ENCODE measurements around the gene CYP4Z1. TPM values are rescaled to one million over a fixed set of nuclear protein-coding genes. Genes with fewer than 3 reads are reported as not detected.
A peak's percentile ranks its signal among the peaks of the same experiment; 100 is the strongest.
"Not testable (repeated sequence)": the region's sequence is repeated elsewhere in the genome, so short reads cannot be mapped to it uniquely, and the experiment has no call there.

CYP4Z1 gene
- total RNA-seq, 4 donors from 2014 or later: 1.1 to 1.6 (median 1.2) TPM; not detected in 1

- TF ChIP-seq EP300 (IDR thresholded peaks at IDR 0.05) (no peak), POLR2AphosphoS5 (IDR thresholded peaks at IDR 0.05) (no peak), POLR2A (IDR thresholded peaks at IDR 0.05) (no peak), CTCF (IDR thresholded peaks at IDR 0.05) (no peak)
- Histone ChIP-seq H3K4me3 (no peak overlapping the region), H3K4me1 (peaks cover 0 to 7% (median 0%) of the 10 kb centered on the region in 3 donors), H3K36me3 (no peaks in the 10 kb centered on the region), H3K27me3 (peaks cover 19% of the 10 kb centered on the region), H3K9me3 (no peaks in the 10 kb centered on the region), H3K27ac (peak overlapping the region in 2 of 4 donors; percentile 17 to 51)
- ATAC-seq: peak; percentile 55
- WGBS, 2 donors (ENCODE audit: low coverage in 1 of 2): 20 to 41% methylated on average over 1 to 2 of the region's 3 CpGs
Observed at GRCh38 chr1:47030170-47030805, 36.7 kb upstream of the CYP4Z1 start.

- peaks cover 19% of the 10 kb centered on the region for H3K27me3 ChIP-seq
- no peaks in the 10 kb centered on the region for H3K9me3 ChIP-seq
- H3K27ac ChIP-seq: peak overlapping the region in 1 of 4 donors; percentile 51
- H3K4me1 ChIP-seq: peaks cover 0 to 7% (median 0%) of the 10 kb centered on the region in 3 donors
- WGBS, 2 donors (ENCODE audit: low coverage in 1 of 2): 29 to 46% methylated on average over 2 to 3 of the region's 3 CpGs
- H3K4me3 ChIP-seq: no peak overlapping the region
- TF ChIP-seq CTCF (IDR thresholded peaks at IDR 0.05) (no peak), POLR2AphosphoS5 (IDR thresholded peaks at IDR 0.05) (no peak), EP300 (IDR thresholded peaks at IDR 0.05) (no peak), POLR2A (IDR thresholded peaks at IDR 0.05) (no peak)
- no peaks in the 10 kb centered on the region for H3K36me3 ChIP-seq
- ATAC-seq: no peak
Observed at GRCh38 chr1:47031059-47031458, 36.0 kb upstream of the CYP4Z1 start.

GRCh38 chr1:47031585-47031984, 35.4 kb upstream of the CYP4Z1 start:
- WGBS, 2 donors (ENCODE audit: low coverage in 1 of 2): 23 to 55% methylated on average over 2 to 3 of the region's 3 CpGs
- no peak overlapping the region for H3K27ac ChIP-seq
- no peak for ATAC-seq

GRCh38 chr1:47036764-47037163, 30.3 kb upstream of the CYP4Z1 start:
- no peak overlapping the region for H3K4me3 ChIP-seq
- no peak for ATAC-seq
- no peaks in the 10 kb centered on the region for H3K36me3 ChIP-seq
- no peak for TF ChIP-seq POLR2A (IDR thresholded peaks at IDR 0.05)
- no peak for TF ChIP-seq CTCF (IDR thresholded peaks at IDR 0.05)
- TF ChIP-seq POLR2AphosphoS5 (IDR thresholded peaks at IDR 0.05): no peak
- no peak for TF ChIP-seq EP300 (IDR thresholded peaks at IDR 0.05)
- H3K27ac ChIP-seq: no peak overlapping the region
- no peaks in the 10 kb centered on the region for H3K4me1 ChIP-seq
- 85 to 90% methylated on average over 1 of the region's 1 CpG for WGBS, 2 donors (ENCODE audit: low coverage in 1 of 2)
- H3K27me3 ChIP-seq: no peaks in the 10 kb centered on the region
- H3K9me3 ChIP-seq: no peaks in the 10 kb centered on the region

More at GRCh38 chr1:47031585-47031984, 35.4 kb upstream of the CYP4Z1 start:
- no peak for TF ChIP-seq POLR2A (IDR thresholded peaks at IDR 0.05)
- no peak for TF ChIP-seq EP300 (IDR thresholded peaks at IDR 0.05)
- no peak for TF ChIP-seq POLR2AphosphoS5 (IDR thresholded peaks at IDR 0.05)
- no peak for TF ChIP-seq CTCF (IDR thresholded peaks at IDR 0.05)
- H3K4me3 ChIP-seq: no peak overlapping the region
- H3K9me3 ChIP-seq: no peaks in the 10 kb centered on the region
- H3K36me3 ChIP-seq: no peaks in the 10 kb centered on the region
- H3K27me3 ChIP-seq: peaks cover 17% of the 10 kb centered on the region
- H3K4me1 ChIP-seq: peaks cover 0 to 7% (median 0%) of the 10 kb centered on the region in 3 donors

GRCh38 chr1:47059376-47059775, 7.7 kb upstream of the CYP4Z1 start:
- TF ChIP-seq CTCF (IDR thresholded peaks at IDR 0.05) (no peak), POLR2AphosphoS5 (IDR thresholded peaks at IDR 0.05) (no peak), EP300 (IDR thresholded peaks at IDR 0.05) (no peak), POLR2A (IDR thresholded peaks at IDR 0.05) (no peak)
- 67 to 73% methylated on average over 1 of the region's 1 CpG for WGBS, 2 donors (ENCODE audit: low coverage in 1 of 2)

GRCh38 chr1:47069080-47069479, 2.0 kb downstream of the CYP4Z1 start:
- WGBS, 2 donors (ENCODE audit: low coverage in 1 of 2): 60% methylated on average over 1 of the region's 4 CpGs; no CpG with 5 or more reads in 1 of the 2 donors
- not testable (repeated sequence) for H3K9me3 ChIP-seq, ATAC-seq, H3K4me3 ChIP-seq, H3K4me1 ChIP-seq, H3K27me3 ChIP-seq, H3K36me3 ChIP-seq, H3K27ac ChIP-seq

More at GRCh38 chr1:47059376-47059775, 7.7 kb upstream of the CYP4Z1 start:
- Histone ChIP-seq H3K27ac (no peak overlapping the region), H3K4me3 (no peak overlapping the region), H3K27me3 (no peaks in the 10 kb centered on the region), H3K4me1 (no peaks in the 10 kb centered on the region), H3K36me3 (no peaks in the 10 kb centered on the region), H3K9me3 (peaks cover 0 to 18% (median 0%) of the 10 kb centered on the region in 3 donors)
- no peak for ATAC-seq

GRCh38 chr1:47069509-47069908, 2.5 kb downstream of the CYP4Z1 start:
- H3K36me3 ChIP-seq, H3K4me3 ChIP-seq, H3K27me3 ChIP-seq, H3K9me3 ChIP-seq, H3K27ac ChIP-seq, H3K4me1 ChIP-seq, ATAC-seq: not testable (repeated sequence)

All from gastroesophageal sphincter (tissue), 4 donors.